Tibial nerve (tissue), 4 donors: ENCODE data around the gene GTSE1. TPM values are rescaled to one million over a fixed set of nuclear protein-coding genes. Genes with fewer than 3 reads are reported as not detected.
A peak's percentile ranks its signal among the peaks of the same experiment; 100 is the strongest.

ENCODE experiments used
- DNase-seq, 2 donors: peaks; one replicate each; pipeline ENCODE4 v3.0.0-alpha.2; 2019; ENCODE audit warnings: low spot score in 2 of 2
- H3K27ac ChIP-seq, 4 donors: fragments of 200-600 bp; sonication (generic) in 3 of 4; one replicate each; pipeline ENCODE4 v1.5.1; 2017 to 2019; ENCODE audit warnings: mild to moderate bottlenecking in 1 of 4
- H3K27me3 ChIP-seq, 2 donors: fragments of 200-600 bp; sonication (generic) in 1 of 2; one replicate each; pipeline versions ENCODE4 v1.5.1 to v1.6.0; 2017 to 2019
- H3K36me3 ChIP-seq, 3 donors: fragments of 200-600 bp; sonication (generic); one replicate each; pipeline ENCODE4 v1.5.1; 2018 to 2019
- H3K4me1 ChIP-seq, 4 donors: fragments of 200-600 bp; sonication (generic) in 3 of 4; one replicate each; pipeline ENCODE4 v1.5.1; 2017 to 2019
- H3K4me3 ChIP-seq, 4 donors: fragments of 200-600 bp; sonication (generic) in 3 of 4; one replicate each; pipeline ENCODE4 v1.5.1; 2017 to 2019; ENCODE audit warnings: mild to moderate bottlenecking in 1 of 4, moderate library complexity in 1 of 4
- H3K9me3 ChIP-seq, 4 donors: fragments of 200-600 bp; sonication (generic) in 3 of 4; one replicate each; pipeline ENCODE4 v1.5.1; 2017 to 2019
- EP300 ChIP-seq, 2 donors: sonication (generic); formaldehyde crosslinking; IDR thresholded peaks; one replicate each; pipeline ENCODE4 v1.6.1; 2017; ENCODE audit warnings: antibody characterized with exemption in 2 of 2, mild to moderate bottlenecking in 1 of 2
- POLR2A ChIP-seq, 2 donors: fragments of 450-650 bp; IDR thresholded peaks; one replicate each; pipeline ENCODE4 v1.6.1; 2017; ENCODE audit warnings: antibody characterized with exemption in 2 of 2, mild to moderate bottlenecking in 2 of 2, moderate library complexity in 2 of 2
- WGBS, 2 donors: methylation state at CpG; one replicate each; pipeline ENCODE4 v1.1.5; 2018; 5-methylcytosine and 5-hydroxymethylcytosine counted together
- total RNA-seq, 4 donors: library from RNA; depleted of rRNA; stranded (reverse); fragments of >200 nt; gene quantifications; one replicate each; pipeline ENCODE4 v1.1.0, GENCODE V29; 2016
- TF ChIP-seq, protein P1 (sequence below), 5 experiments: fragments of 200-600 bp in 3 of 5; fragments of 450-650 bp in 2 of 5; sonication (generic) in 3 of 5; IDR thresholded peaks; one replicate each; pipeline ENCODE4 v1.5.1; 2016 to 2019; ENCODE audit warnings: antibody characterized with exemption in 5 of 5, mild to moderate bottlenecking in 3 of 5, moderate library complexity in 2 of 5

GTSE1 gene
- total RNA-seq, 4 donors from 2014 or later = 0.30 to 3.3 TPM; not detected in 2

DNA sequence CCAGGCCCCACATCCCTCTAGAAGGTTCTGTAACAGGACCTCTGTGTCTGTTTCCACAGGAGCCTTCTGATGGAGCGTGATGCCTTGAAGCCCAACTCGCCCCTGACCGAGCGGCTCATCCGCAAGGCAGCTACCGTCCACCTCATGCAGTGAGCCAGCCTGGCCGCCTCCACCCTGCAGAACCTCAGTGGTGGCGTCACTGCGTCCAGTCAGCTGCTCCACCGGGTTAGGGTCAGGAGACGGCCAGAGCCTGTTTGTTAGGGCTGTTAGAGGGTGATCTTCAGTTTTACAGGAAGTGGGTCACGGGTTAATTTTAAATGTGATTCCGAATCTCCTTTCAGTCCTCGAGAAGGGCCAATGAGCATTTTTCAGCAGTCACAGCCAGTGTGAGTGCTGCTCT lies 3.9 kb upstream of the GTSE1 start:
- WGBS, 2 donors = 71 to 89% methylated on average over 5 to 14 of the region's 14 CpGs
- TF ChIP-seq POLR2A (IDR thresholded peaks at IDR 0.05) = no peak
- TF ChIP-seq, protein P1, sequence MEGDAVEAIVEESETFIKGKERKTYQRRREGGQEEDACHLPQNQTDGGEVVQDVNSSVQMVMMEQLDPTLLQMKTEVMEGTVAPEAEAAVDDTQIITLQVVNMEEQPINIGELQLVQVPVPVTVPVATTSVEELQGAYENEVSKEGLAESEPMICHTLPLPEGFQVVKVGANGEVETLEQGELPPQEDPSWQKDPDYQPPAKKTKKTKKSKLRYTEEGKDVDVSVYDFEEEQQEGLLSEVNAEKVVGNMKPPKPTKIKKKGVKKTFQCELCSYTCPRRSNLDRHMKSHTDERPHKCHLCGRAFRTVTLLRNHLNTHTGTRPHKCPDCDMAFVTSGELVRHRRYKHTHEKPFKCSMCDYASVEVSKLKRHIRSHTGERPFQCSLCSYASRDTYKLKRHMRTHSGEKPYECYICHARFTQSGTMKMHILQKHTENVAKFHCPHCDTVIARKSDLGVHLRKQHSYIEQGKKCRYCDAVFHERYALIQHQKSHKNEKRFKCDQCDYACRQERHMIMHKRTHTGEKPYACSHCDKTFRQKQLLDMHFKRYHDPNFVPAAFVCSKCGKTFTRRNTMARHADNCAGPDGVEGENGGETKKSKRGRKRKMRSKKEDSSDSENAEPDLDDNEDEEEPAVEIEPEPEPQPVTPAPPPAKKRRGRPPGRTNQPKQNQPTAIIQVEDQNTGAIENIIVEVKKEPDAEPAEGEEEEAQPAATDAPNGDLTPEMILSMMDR (IDR thresholded peaks at IDR 0.05) = no peak
- Histone ChIP-seq H3K27me3 (no peaks in the 10 kb centered on the region), H3K9me3 (peaks cover 0 to 9% (median 0%) of the 10 kb centered on the region in 4 donors), H3K36me3 (peaks cover 3 to 64% (median 4%) of the 10 kb centered on the region in 3 donors), H3K4me1 (peaks cover 0 to 22% (median 18%) of the 10 kb centered on the region in 4 donors), H3K4me3 (no peak overlapping the region), H3K27ac (peak overlapping the region in 2 of 4 donors; percentile 35 to 80)
- no peak for DNase-seq

DNA sequence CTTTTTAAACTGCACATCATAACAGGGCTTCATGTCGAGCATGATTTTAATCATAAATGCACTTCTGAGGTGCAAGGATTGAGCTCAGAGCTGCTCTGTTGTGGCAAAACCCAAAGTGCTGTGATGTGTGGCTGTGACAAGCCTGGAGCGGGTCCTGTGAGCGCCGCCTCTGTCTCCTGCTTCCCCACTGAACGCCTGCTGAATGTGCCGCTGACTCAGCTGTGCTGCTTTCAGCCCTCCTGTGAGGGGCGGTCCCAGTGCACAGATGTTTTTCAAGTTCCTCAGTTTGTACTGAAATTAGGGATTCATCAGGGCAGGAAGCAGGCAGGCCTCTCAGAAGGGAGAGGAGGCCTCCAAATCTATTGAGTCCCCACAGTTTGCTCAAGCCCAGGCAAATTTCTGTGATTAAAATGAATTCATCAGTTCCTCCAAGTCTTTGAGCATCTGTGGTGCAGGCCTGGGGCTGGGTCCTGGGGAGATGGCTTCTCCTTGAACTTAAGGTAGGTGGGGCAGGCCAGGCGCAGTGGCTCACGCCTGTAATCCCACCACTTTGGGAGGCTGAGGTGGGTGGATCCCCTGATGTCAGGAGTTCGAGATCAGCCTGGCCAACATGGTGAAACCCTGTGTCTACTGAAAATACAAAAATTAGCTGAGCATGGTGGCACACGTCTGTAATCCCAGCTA lies 3.0 kb upstream of the GTSE1 start:
- Histone ChIP-seq H3K27ac (peak overlapping the region in 2 of 4 donors; percentile 35 to 80), H3K4me1 (peaks cover 0 to 23% (median 16%) of the 10 kb centered on the region in 4 donors), H3K27me3 (no peaks in the 10 kb centered on the region), H3K36me3 (peaks cover 3 to 54% (median 4%) of the 10 kb centered on the region in 3 donors), H3K4me3 (no peak overlapping the region), H3K9me3 (peaks cover 0 to 9% (median 0%) of the 10 kb centered on the region in 4 donors)
- TF ChIP-seq POLR2A (IDR thresholded peaks at IDR 0.05) (no peak), EP300 (IDR thresholded peaks at IDR 0.05) (peak in 1 of 2 donors; percentile 46)
- WGBS, 2 donors = 65 to 72% methylated on average over 11 of the region's 11 CpGs
- peak in 1 of 2 donors; percentile 52 for DNase-seq

DNA sequence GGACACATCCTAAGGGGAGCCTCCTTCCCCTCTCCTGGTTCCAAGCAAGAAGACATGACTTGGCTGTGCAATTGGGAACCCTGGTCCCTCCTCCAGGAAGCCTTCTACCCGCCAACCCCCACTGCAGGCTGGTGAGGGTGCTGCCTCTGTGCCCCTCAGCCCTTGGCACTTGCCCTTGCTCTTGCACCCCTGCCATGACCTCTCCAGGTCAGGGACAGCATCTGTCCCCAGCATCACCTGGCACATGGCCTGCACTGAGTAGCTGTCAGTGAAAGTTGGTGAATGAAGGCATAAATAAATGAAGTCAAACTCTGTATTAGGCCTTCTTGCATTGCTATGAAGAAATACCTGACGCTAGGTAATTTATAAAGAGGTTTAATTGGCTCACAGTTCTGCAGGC lies 1.9 kb upstream of the GTSE1 start:
- peaks cover 0 to 23% (median 15%) of the 10 kb centered on the region in 4 donors for H3K4me1 ChIP-seq
- H3K27ac ChIP-seq = no peak overlapping the region
- WGBS, 2 donors = 89 to 94% methylated on average over 2 of the region's 2 CpGs
- H3K4me3 ChIP-seq = no peak overlapping the region
- no peaks in the 10 kb centered on the region for H3K27me3 ChIP-seq
- no peak for DNase-seq
- H3K9me3 ChIP-seq = peaks cover 0 to 9% (median 0%) of the 10 kb centered on the region in 4 donors
- TF ChIP-seq, protein P1 (IDR thresholded peaks at IDR 0.05) = no peak
- TF ChIP-seq EP300 (IDR thresholded peaks at IDR 0.05) (no peak), POLR2A (IDR thresholded peaks at IDR 0.05) (no peak)
- peaks cover 3 to 44% (median 4%) of the 10 kb centered on the region in 3 donors for H3K36me3 ChIP-seq

DNA sequence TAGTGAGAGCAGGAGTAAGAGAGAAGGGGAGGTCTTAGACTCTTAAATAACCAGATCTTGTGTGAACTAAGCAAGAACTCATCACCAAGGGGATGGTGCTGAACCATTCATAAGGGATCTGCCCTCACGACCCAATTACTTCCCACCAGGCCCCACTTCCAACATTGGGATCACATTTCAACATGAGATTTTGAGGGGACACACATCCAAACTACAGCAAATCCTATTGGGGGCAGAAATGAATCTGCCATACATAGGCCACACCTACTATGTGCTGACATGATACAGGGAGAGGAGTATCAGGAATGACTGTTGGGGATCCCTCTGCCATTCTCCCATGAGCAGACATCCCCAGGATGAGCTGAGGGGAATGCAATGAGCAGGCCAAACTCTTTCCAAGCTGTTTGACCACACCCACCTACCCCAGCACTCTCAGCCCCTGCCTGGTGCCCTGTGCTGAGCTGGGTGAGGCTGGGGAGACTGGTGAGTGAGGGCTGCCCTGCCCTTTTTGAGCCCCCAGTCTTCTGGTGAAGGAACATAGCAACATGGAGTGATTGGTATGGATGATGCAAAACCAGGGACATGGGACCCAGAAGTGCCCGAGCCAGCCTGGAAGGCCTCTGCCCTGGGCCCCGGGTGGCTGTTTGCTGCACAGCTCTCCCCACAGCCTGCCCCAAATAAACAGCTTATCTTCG lies 1.2 kb upstream of the GTSE1 start:
- Histone ChIP-seq H3K9me3 (peaks cover 0 to 9% (median 0%) of the 10 kb centered on the region in 4 donors), H3K4me1 (peaks cover 0 to 23% (median 15%) of the 10 kb centered on the region in 4 donors), H3K27me3 (no peaks in the 10 kb centered on the region), H3K4me3 (peak overlapping the region in 3 of 4 donors; percentile 54 to 70 (median 60)), H3K27ac (peak overlapping the region in 3 of 4 donors; percentile 89 to 96 (median 94)), H3K36me3 (peaks cover 0 to 37% (median 3%) of the 10 kb centered on the region in 3 donors)
- no peak for TF ChIP-seq EP300 (IDR thresholded peaks at IDR 0.05)
- TF ChIP-seq POLR2A (IDR thresholded peaks at IDR 0.05) = no peak
- TF ChIP-seq, protein P1 (IDR thresholded peaks at IDR 0.05) = no peak
- WGBS, 2 donors = 57 to 62% methylated on average over 3 to 4 of the region's 4 CpGs
- DNase-seq = no peak

DNA sequence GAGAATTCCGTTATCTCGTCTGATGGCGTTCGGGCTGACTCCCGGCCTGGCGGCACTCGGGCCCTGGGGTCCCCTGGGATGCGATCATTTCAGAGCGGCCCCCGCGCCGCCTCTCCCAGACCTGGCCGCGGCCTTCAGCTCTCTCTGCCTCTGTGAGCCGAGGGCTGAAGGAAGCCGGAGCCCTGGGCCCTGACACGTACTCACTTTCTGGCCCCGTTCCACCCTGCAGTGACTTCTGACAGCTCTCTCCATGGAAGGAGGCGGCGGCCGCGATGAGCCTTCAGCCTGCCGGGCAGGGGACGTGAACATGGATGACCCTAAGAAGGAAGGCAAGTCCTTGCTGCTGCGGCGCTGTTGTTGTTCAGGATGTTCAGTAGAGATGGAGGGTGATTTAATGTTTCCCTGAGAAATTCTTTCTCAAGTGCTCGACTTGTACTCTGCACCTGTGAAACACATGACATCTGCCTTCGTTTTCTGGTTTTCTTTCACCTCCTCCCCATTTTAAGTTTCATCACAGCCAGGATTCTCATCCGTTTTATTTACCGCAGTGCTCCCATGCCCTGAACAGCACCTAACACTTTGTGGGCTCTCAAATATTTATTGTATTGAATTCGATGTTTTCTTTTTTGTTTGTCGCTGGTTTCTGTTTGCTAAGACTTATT lies 612 bp downstream of the GTSE1 start:
- no peak for DNase-seq
- peaks cover 0 to 19% (median 3%) of the 10 kb centered on the region in 3 donors for H3K36me3 ChIP-seq
- TF ChIP-seq EP300 (IDR thresholded peaks at IDR 0.05) = no peak
- TF ChIP-seq POLR2A (IDR thresholded peaks at IDR 0.05) = no peak
- TF ChIP-seq, protein P1 (IDR thresholded peaks at IDR 0.05) = no peak
- H3K4me3 ChIP-seq = peak overlapping the region; percentile 35 to 71 (median 65)
- WGBS, 2 donors = 5 to 9% methylated on average over 21 to 24 of the region's 32 CpGs
- H3K27ac ChIP-seq = peak overlapping the region in 1 of 4 donors; percentile 94
- peaks cover 0 to 23% (median 15%) of the 10 kb centered on the region in 4 donors for H3K4me1 ChIP-seq
- H3K27me3 ChIP-seq = no peaks in the 10 kb centered on the region
- H3K9me3 ChIP-seq = peaks cover 0 to under 1% (median 0%) of the 10 kb centered on the region in 4 donors
